B cell (primary cell): ENCODE results near the gene RPAP3. TPM values are rescaled to one million over a fixed set of nuclear protein-coding genes. Genes with fewer than 3 reads are reported as not detected.
A peak's percentile ranks its signal among the peaks of the same experiment; 100 is the strongest.

Experiments
- ATAC-seq: fragments of 200-7000 bp; cut with Tn5 transposase; one replicate; pipeline ENCODE4 v1.10.0; 2021; ENCODE audit warnings: low read depth, mild to moderate bottlenecking, moderate number of reproducible peaks, moderate library complexity
- CTCF ChIA-PET: fragments of 350-600 bp; sonication (Branson Sonifier 250); formaldehyde crosslinking; loops from one replicate; lab custom pipeline; 2021; ENCODE audit warnings: antibody characterized with exemption, inconsistent platforms; lab: Charles Lee
- POLR2A ChIA-PET: fragments of 350-600 bp; sonication (Branson Sonifier 250); formaldehyde crosslinking; loops from one replicate; lab custom pipeline; 2021; ENCODE audit warnings: antibody characterized with exemption; lab: Charles Lee
- DNase-seq: peaks from one replicate; pipeline ENCODE4 v3.0.0; 2013
- H2AFZ ChIP-seq: 2 replicates; pipeline ENCODE4 v1.6.1; 2012; ENCODE audit warnings: mild to moderate bottlenecking, low read depth, low read length; ENCODE audit not compliant: insufficient read depth, poor library complexity, severe bottlenecking
- H3K27ac ChIP-seq, 2 donors: 1 replicate in 1 of 2; 2 replicates in 1 of 2; pipeline ENCODE4 v1.5.1; 2012 to 2013; ENCODE audit warnings: low read length in 2 of 2, mild to moderate bottlenecking in 2 of 2, moderate library complexity in 1 of 2
- H3K27me3 ChIP-seq, 4 experiments: fragments of 200-600 bp in 1 of 4; sonication (generic) in 1 of 4; replicated peaks in 1 of 4; 1 replicate in 2 of 4; 2 replicates in 2 of 4; pipeline versions ENCODE4 v1.6.1 to v1.7.0; 2013 to 2016; ENCODE audit warnings: low read length in 3 of 4, mild to moderate bottlenecking in 2 of 4, mixed read lengths in 1 of 4, moderate library complexity in 1 of 4; ENCODE audit not compliant: insufficient read depth in 4 of 4, control insufficient read depth in 3 of 4; ENCODE audit errors: control extremely low read depth in 1 of 4
- H3K36me3 ChIP-seq, 2 experiments: replicated peaks in 1 of 2; 1 replicate in 1 of 2; 2 replicates in 1 of 2; pipeline versions ENCODE4 v1.6.1 to v1.7.1; 2013; ENCODE audit warnings: low read length in 1 of 2; ENCODE audit not compliant: insufficient read depth in 2 of 2, control insufficient read depth in 1 of 2; ENCODE audit errors: control extremely low read depth in 1 of 2, extremely low read depth in 1 of 2
- H3K4me1 ChIP-seq, 2 donors: fragments of 200-600 bp in 1 of 2; sonication (generic) in 1 of 2; 1 replicate in 1 of 2; 2 replicates in 1 of 2; pipeline versions ENCODE4 v1.5.1 to v1.6.1; 2013 to 2017; ENCODE audit warnings: low read length in 2 of 2; ENCODE audit not compliant: control insufficient read depth in 2 of 2, insufficient read depth in 2 of 2
- H3K4me2 ChIP-seq: replicated peaks from 2 replicates; pipeline ENCODE3; 2012; ENCODE audit warnings: mild to moderate bottlenecking, low read depth, low read length; ENCODE audit not compliant: poor library complexity, severe bottlenecking
- H3K4me3 ChIP-seq, 5 experiments: fragments of 200-600 bp in 1 of 5; sonication (generic) in 1 of 5; 1 replicate in 3 of 5; 2 replicates in 2 of 5; pipeline versions ENCODE4 v1.5.1 to v1.7.0; 2011 to 2016; ENCODE audit warnings: low read length in 4 of 5, mild to moderate bottlenecking in 4 of 5, low read depth in 2 of 5, control low read depth in 1 of 5, moderate library complexity in 1 of 5; ENCODE audit not compliant: insufficient read depth in 1 of 5; ENCODE audit errors: control extremely low read depth in 1 of 5, extremely low read depth in 1 of 5
- H3K79me2 ChIP-seq: fragments of 200-600 bp; sonication (generic); one replicate; pipeline ENCODE4 v1.6.0; 2016; ENCODE audit warnings: low read length; ENCODE audit not compliant: control insufficient read depth, insufficient read depth
- H3K9ac ChIP-seq: fragments of 200-600 bp; sonication (generic); 2 replicates; pipeline ENCODE4 v1.6.1; 2017; ENCODE audit warnings: mild to moderate bottlenecking, low read length, moderate library complexity
- H3K9me3 ChIP-seq, 3 donors: one replicate each; pipeline versions ENCODE4 v1.6.1 to v1.7.1; 2013; ENCODE audit warnings: low read length in 2 of 3; ENCODE audit not compliant: control insufficient read depth in 2 of 3, insufficient read depth in 1 of 3; ENCODE audit errors: control extremely low read depth in 1 of 3
- H4K20me1 ChIP-seq: 2 replicates; pipeline ENCODE4 v1.6.0; 2012; ENCODE audit warnings: mild to moderate bottlenecking, low read length; ENCODE audit not compliant: insufficient read depth, control insufficient read depth, poor library complexity, severe bottlenecking
- H3K27ac Mint-ChIP-seq: one replicate; pipeline ENCODE4 v1.8.0; 2021; ENCODE audit warnings: mixed read lengths
- H3K27me3 Mint-ChIP-seq: one replicate; pipeline ENCODE4 v1.8.0; 2021; ENCODE audit warnings: mixed read lengths
- H3K4me1 Mint-ChIP-seq: one replicate; pipeline ENCODE4 v1.8.0; 2021; ENCODE audit warnings: mixed read lengths
- H3K4me3 Mint-ChIP-seq: one replicate; pipeline ENCODE4 v1.8.0; 2021; ENCODE audit warnings: mixed read lengths
- H3K9me3 Mint-ChIP-seq: one replicate; pipeline ENCODE4 v1.8.0; 2022; ENCODE audit warnings: mixed read lengths; ENCODE audit not compliant: insufficient read depth
- CTCF ChIP-seq: fragments of 200-600 bp; IDR thresholded peaks from one replicate; pipeline ENCODE4 v1.8.0; 2022; ENCODE audit warnings: antibody characterized with exemption, mild to moderate bottlenecking
- EZH2 ChIP-seq: IDR thresholded peaks from 2 replicates; pipeline ENCODE4 v1.6.1; 2012; ENCODE audit warnings: borderline replicate concordance, low read depth, mild to moderate bottlenecking, moderate library complexity, low read length; ENCODE audit not compliant: insufficient read depth, poor library complexity, severe bottlenecking
- WGBS: methylation state at CpG from one replicate; pipeline ENCODE4 v1.1.5; 2013; ENCODE audit warnings: missing lambda C conversion rate; ENCODE audit not compliant: insufficient coverage; 5-methylcytosine and 5-hydroxymethylcytosine counted together
- intact Hi-C: fragments of 100-400 bp; cut with micrococcal nuclease; formaldehyde crosslinking; loops from one replicate; pipeline ENCODE4 v1.10.0; 2022
- polyA plus RNA-seq: library from polyadenylated mRNA; depleted of rRNA; stranded (reverse); fragments of >200 nt; gene quantifications from 2 replicates; pipeline ENCODE4 v1.2.3, GENCODE V29; 2012
- total RNA-seq, 2 donors: library from RNA; stranded (reverse); fragments of 120-200 nt in 1 of 2; gene quantifications; 1 replicate in 1 of 2; 2 replicates in 1 of 2; pipeline versions ENCODE4 v1.2.3 to v1.2.4, GENCODE V29; 2013 to 2022

Gene RPAP3
- total and polyA plus RNA-seq, 2 donors (not counting 1 experiment from before 2014, with no cell fraction given), result 9.1 to 47.2 TPM

- H3K27me3 Mint-ChIP-seq, result no peaks in the 10 kb centered on the region
- no peak overlapping the region for H3K27ac Mint-ChIP-seq
- Histone ChIP-seq H3K4me1 (peaks cover 0 to 12% of the 10 kb centered on the region in 2 donors), H3K79me2 (no peaks in the 10 kb centered on the region), H3K27ac (peak overlapping the region in 1 of 2 donors; percentile 26), H4K20me1 (no peaks in the 10 kb centered on the region), H3K27me3 (no peaks in the 10 kb centered on the region), H3K9me3 (no peaks in the 10 kb centered on the region), H3K4me2 (no peak overlapping the region), H3K36me3 (peaks cover 4 to 7% of the 10 kb centered on the region in 2 experiments), H2AFZ (no peak overlapping the region), H3K9ac (no peak overlapping the region), H3K4me3 (no peak overlapping the region)
- CTCF ChIA-PET, result interaction anchor here (0.9 to 5.7 kb wide), 18 partner anchors 9 to 620 kb away, joined by 3 to 29 read pairs (median 4); partner anchors contain the start of gene TMEM106C
- H3K4me1 Mint-ChIP-seq, result peaks cover 13% of the 10 kb centered on the region
- TF ChIP-seq CTCF (no peak), EZH2 (no peak)
- no peaks in the 10 kb centered on the region for H3K9me3 Mint-ChIP-seq
- no peak for DNase-seq
- ATAC-seq, result no peak
- WGBS, result no CpG with 5 or more reads among the region's 4 CpGs
- no peak overlapping the region for H3K4me3 Mint-ChIP-seq
- intact Hi-C loops, result loop anchor here (5.0 kb wide), 1 partner anchor 535 kb away; no protein-coding TSS in a partner anchor
- POLR2A ChIA-PET, result no interaction called here
Measured at GRCh38 chr12:47652521-47653234, 53.2 kb downstream of the RPAP3 start.
